Skeletal muscle tissue (tissue), 4 donors: Measurements from ENCODE around the gene MAP3K10. TPM values are rescaled to one million over a fixed set of nuclear protein-coding genes. Genes with fewer than 3 reads are reported as not detected.
"Not testable (repeated sequence)": the region's sequence is repeated elsewhere in the genome, so short reads cannot be mapped to it uniquely, and the experiment has no call there.

ENCODE experiments used
- H3K27ac ChIP-seq: one replicate; pipeline ENCODE4 v1.7.0; 2013; ENCODE audit warnings: mild to moderate bottlenecking, low read depth, low read length, inconsistent platforms
- H3K27me3 ChIP-seq, 3 donors: one replicate each; pipeline ENCODE4 v1.7.0; 2013; ENCODE audit warnings: low read length in 3 of 3; ENCODE audit not compliant: control insufficient read depth in 3 of 3, insufficient read depth in 3 of 3
- H3K36me3 ChIP-seq, 3 donors: one replicate each; pipeline ENCODE4 v1.7.0; 2013; ENCODE audit warnings: low read length in 3 of 3; ENCODE audit not compliant: control insufficient read depth in 3 of 3, insufficient read depth in 3 of 3
- H3K4me1 ChIP-seq, 3 donors: one replicate each; pipeline ENCODE4 v1.7.0; 2013; ENCODE audit warnings: low read length in 3 of 3, mild to moderate bottlenecking in 3 of 3; ENCODE audit not compliant: control insufficient read depth in 3 of 3, insufficient read depth in 3 of 3
- H3K4me3 ChIP-seq, 3 donors: one replicate each; pipeline ENCODE4 v1.7.0; 2013; ENCODE audit warnings: low read length in 3 of 3
- H3K9ac ChIP-seq, 3 donors: one replicate each; pipeline ENCODE4 v1.7.0; 2013; ENCODE audit warnings: low read length in 3 of 3, mild to moderate bottlenecking in 3 of 3, moderate library complexity in 2 of 3, low read depth in 1 of 3
- H3K9me3 ChIP-seq, 3 donors: one replicate each; pipeline ENCODE4 v1.7.0; 2013; ENCODE audit warnings: low read length in 3 of 3; ENCODE audit not compliant: control insufficient read depth in 3 of 3
- total RNA-seq: library from RNA; depleted of rRNA; stranded (reverse); fragments of >200 nt; gene quantifications from one replicate; pipeline ENCODE4 v1.2.3, GENCODE V29; 2014
- donor health status: Osteomylitis.

The MAP3K10 gene
- total RNA-seq = 3.1 TPM

DNA sequence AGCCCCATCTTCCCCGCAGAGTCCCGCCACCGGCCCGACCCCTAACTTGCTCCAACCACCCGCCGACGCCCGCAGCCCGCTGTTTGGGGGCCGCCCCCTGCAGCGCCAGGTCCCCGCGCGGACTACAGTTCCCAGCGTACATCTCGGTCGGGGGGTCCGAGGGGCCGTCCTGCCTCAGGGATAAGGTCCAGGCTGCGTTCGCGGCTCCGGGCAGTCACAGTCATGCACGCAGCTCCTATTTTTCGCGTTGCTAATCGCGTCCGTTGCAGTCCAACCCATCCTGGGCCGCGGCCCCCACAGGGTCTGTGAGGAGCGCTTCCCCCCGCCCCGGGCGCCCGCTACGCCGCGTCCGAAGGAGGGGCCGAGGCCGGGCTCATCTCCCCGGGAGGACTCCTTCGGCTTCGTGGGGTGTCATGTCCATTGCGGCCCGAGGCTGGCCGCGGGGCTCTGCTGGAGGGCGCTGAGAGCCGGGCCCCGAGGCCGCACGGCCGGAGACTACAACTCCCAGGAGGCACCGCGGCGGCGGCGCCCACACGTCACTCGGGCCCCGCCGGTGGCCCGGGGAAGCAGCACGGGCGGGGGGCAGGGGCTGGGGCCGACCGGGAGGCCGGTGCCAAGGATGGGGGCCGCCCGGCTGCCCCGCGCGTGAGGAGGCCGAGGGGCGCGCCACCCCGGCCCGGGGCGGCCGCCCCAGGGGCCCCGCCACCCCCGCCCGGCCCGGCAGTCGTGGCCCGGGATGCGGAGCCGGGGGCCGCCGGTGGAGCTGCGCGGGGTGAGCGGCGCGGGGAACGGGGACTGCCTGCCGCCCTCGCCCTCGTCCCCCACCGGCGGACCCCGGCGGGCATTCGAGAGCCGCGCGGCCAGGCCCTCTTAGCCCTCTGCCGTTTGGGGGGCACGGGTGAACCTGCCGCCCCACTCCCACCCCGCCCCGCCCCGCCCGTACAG, at the start of gene MAP3K10:
Gene MAP3K10, plus strand, starts transcription at position 536 of the 945 bp plus-strand sequence. CDS start 606 bp downstream, outside the sequence.
- Histone ChIP-seq H3K9ac (peak within 1 kb of the TSS; percentile 93 to 97 (median 93)), H3K9me3 (no peaks in the 10 kb centered on the region), H3K27me3 (no peaks in the 10 kb centered on the region), H3K4me3 (peak within 1 kb of the TSS; percentile 87 to 94 (median 93)), H3K4me1 (peaks cover 10 to 18% (median 14%) of the 10 kb centered on the region in 3 donors), H3K27ac (peak within 1 kb of the TSS; percentile 93), H3K36me3 (peaks cover 0 to 4% (median 0%) of the 10 kb centered on the region in 3 donors)

DNA sequence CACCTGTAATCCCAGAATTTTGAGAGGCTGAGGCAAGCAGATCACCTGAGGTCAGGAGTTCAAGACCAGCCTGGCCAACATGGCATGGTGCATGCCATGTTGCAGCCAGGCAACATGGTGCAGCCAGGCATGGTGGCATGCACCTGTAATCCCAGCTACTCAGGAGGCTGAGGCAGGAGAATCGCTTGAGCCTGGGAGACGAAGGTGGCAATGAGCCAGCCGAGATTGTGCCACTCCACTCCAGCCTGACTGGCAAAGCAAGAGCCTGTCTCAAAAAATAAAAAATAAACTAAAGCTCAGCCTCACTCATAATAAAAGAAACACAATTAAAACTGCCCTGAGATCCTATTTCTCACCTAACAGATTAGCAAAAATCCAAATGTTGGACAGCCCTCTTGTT, 49.7 kb upstream of the MAP3K10 start:
- Histone ChIP-seq H3K9me3 (no peaks in the 10 kb centered on the region), H3K36me3 (no peaks in the 10 kb centered on the region), H3K9ac (no peak overlapping the region), H3K4me3 (no peak overlapping the region), H3K27me3 (peaks cover 0 to 5% (median 2%) of the 10 kb centered on the region in 3 donors), H3K4me1 (peaks cover 0 to 3% (median 0%) of the 10 kb centered on the region in 3 donors), H3K27ac (no peak overlapping the region)

DNA sequence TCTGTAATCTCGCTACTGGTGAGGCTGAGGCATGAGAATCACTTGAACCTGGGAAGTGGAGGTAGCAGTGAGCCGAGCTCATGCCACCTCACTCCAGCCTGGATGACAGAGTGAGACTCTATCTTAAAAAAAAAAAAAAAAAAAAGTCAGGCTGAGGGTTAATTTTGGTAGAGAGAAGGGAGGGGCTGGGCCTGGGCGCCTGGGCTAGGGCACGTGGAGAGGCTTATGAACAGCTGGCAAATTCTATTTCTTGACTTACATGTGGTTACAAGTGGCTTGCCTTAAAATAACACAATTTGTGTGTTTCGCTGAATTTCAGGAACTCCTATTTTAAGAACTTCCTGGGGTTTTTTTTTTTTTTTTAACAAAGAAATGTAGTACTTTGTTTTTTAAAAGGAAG, 47.6 kb upstream of the MAP3K10 start:
- Histone ChIP-seq H3K9ac (no peak overlapping the region), H3K4me1 (peaks cover 3 to 4% (median 3%) of the 10 kb centered on the region in 3 donors), H3K36me3 (no peaks in the 10 kb centered on the region), H3K9me3 (no peaks in the 10 kb centered on the region), H3K27ac (no peak overlapping the region), H3K4me3 (no peak overlapping the region), H3K27me3 (peaks cover 0 to 10% (median 0%) of the 10 kb centered on the region in 3 donors)

DNA sequence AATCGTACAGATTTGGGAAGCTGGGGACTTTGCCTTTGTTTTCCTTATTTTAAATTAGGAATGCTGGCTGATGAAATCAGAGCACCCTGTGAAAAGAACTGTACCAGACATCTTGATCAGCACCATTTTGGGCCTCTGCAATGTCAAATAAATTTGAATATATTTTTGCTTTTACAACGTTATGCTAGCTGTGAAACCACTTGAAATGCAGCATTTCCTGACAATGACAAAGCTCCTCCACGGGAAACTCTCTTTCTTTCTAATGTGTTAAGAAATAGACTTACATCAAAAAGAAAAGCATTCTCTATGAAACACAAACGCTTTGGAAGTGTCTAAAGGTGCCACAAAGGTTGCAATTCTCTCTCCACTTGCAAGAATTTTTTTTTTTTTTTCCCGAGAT, 47.1 kb upstream of the MAP3K10 start:
- Histone ChIP-seq H3K27ac (no peak overlapping the region), H3K4me3 (no peak overlapping the region), H3K4me1 (peaks cover 3 to 4% (median 3%) of the 10 kb centered on the region in 3 donors), H3K9me3 (no peaks in the 10 kb centered on the region), H3K27me3 (peaks cover 0 to 10% (median 0%) of the 10 kb centered on the region in 3 donors), H3K36me3 (no peaks in the 10 kb centered on the region), H3K9ac (peak overlapping the region in 1 of 3 donors; percentile 14)

DNA sequence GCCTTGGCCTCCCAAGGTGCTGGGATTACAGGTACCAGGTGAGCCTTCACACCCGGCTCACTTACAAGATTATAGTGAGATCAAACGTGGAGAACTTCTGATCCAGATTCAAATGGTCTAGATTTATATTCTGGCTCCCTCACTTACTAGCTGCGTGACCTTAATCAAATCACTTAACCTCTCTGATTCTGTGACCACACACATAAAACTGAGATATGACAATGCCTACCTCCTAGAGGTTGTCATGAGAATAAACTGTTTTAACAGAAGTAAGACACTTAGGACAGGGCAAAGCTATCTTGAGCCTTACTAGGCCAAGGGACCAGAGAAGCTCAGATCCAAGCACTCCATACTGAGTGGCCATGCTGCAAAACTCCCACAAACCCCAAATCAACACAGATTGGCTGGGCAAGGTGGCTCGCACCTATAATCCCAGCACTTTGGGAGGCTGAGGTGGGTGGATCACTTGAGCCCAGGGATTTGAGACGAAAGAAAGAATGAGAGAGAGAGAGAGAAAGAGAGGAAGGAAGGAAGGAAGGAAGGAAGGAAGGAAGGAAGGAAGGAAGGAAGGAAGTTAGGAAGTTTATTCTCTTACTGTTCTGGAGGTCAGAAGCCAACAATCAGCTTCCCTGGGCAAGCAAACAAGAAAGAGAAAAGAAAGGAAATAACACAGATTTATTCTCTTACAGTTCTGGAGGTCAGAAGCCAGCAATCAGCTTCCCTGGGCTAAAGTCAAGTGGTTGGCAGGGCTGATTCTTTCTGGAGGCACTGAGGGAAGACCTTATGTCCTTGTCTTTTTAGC, 46.1 kb upstream of the MAP3K10 start:
- peaks cover 3 to 4% (median 3%) of the 10 kb centered on the region in 3 donors for H3K4me1 ChIP-seq
- peaks cover 0 to 10% (median 0%) of the 10 kb centered on the region in 3 donors for H3K27me3 ChIP-seq
- no peaks in the 10 kb centered on the region for H3K36me3 ChIP-seq

DNA sequence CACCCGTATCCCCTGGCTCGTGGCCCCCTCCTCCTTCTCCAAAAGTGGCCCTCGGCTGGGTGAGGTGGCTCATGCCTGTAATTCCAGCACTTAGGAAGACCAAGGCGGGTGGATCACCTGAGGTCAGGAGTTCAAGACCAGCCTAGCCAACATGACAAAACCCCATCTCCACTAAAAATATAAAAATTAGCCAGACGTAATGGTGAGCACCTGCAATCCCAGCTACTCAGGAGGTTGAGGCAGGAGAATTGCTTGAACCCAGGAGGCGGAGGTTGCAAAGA, 45.5 kb upstream of the MAP3K10 start:
- H3K9me3 ChIP-seq, H3K4me1 ChIP-seq, H3K27ac ChIP-seq: not testable (repeated sequence)

More for the DNA sequence above, 46.1 kb upstream of the MAP3K10 start:
- Histone ChIP-seq H3K4me3 (no peak overlapping the region), H3K9me3 (no peaks in the 10 kb centered on the region), H3K9ac (no peak overlapping the region), H3K27ac (no peak overlapping the region)

DNA sequence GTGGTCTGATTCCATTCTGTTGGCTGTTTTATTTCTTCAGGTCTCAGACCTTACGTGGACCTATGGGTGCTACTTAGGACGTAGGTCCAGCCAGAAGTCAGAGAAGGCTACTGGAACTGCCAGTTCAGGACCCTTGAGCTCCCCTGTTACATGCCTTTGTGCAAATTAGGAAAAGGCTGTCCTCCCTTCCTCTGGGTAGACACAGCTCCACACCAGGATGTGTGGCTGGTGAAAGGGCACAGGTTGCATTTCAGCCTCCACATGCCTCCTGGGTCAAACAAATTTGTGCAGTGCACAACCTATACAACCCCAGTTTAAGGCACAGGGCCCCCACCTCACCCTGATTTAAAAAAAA, 43.9 kb upstream of the MAP3K10 start:
- Histone ChIP-seq H3K9me3 (no peaks in the 10 kb centered on the region), H3K4me1 (peaks cover 3 to 4% (median 3%) of the 10 kb centered on the region in 3 donors), H3K27ac (no peak overlapping the region), H3K36me3 (no peaks in the 10 kb centered on the region), H3K27me3 (peaks cover 0 to 10% (median 0%) of the 10 kb centered on the region in 3 donors), H3K9ac (no peak overlapping the region), H3K4me3 (no peak overlapping the region)

More for the DNA sequence above, 45.5 kb upstream of the MAP3K10 start:
- H3K9ac ChIP-seq, H3K36me3 ChIP-seq, H3K27me3 ChIP-seq, H3K4me3 ChIP-seq: not testable (repeated sequence)

DNA sequence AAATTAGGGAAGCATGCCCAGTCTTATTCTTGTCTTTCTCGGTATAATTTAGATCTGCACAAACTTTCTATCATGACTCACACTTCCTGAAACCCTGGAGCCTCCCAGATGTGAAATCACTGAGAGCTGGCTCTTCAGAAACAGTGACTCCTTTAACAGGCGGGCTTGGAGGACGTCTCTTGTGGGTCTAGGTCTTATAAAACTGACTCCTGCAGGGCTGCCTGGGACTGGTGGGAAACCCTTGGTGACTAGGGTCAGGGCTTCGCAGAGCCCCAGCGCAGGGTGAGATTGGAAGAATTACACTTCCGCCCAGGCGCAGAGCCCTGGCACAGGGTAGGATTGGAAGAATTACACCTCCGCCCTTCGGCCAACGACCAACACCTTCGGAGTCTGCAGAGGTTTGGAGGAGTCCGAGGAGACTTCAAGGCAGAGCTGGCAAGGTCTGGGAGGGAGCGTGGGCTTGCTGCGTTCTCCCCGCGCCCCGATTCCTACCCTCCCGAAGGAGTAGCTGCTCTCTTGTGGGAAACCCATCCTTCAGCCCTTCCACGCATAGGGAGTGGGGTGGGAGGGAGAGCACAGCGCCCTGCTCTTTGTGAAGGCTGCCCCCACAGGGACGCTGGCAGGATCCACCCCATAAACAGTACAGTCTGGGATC, 43.4 kb upstream of the MAP3K10 start:
- no peak overlapping the region for H3K9ac ChIP-seq
- H3K4me1 ChIP-seq = peaks cover 3 to 4% (median 3%) of the 10 kb centered on the region in 3 donors
- no peaks in the 10 kb centered on the region for H3K9me3 ChIP-seq
- H3K4me3 ChIP-seq = no peak overlapping the region
- no peak overlapping the region for H3K27ac ChIP-seq
- H3K36me3 ChIP-seq = no peaks in the 10 kb centered on the region
- peaks cover 0 to 10% (median 0%) of the 10 kb centered on the region in 3 donors for H3K27me3 ChIP-seq

DNA sequence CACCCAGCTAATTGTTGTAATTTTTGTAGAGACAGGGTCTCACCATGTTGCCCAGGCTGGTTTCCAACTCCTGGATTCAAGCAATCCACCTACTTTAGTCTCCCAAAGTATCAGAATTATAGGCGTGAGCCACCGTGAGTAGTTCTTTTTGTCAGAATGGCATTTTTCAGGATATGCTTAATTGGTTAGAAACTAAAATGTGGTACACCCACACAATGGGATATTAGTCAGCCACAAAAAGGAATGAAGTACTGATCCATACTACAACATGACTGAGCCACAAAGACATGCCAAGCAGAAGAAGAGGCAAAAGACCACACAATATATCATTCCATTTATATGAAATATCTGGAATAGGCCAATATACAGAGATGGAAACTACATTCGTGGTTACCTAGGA, 41.7 kb upstream of the MAP3K10 start:
- H3K27ac ChIP-seq = no peak overlapping the region
- H3K4me1 ChIP-seq = peaks cover 0 to 4% (median 3%) of the 10 kb centered on the region in 3 donors
- peaks cover 0 to 10% (median 0%) of the 10 kb centered on the region in 3 donors for H3K27me3 ChIP-seq
- H3K9ac ChIP-seq = no peak overlapping the region
- H3K4me3 ChIP-seq = no peak overlapping the region
- no peaks in the 10 kb centered on the region for H3K9me3 ChIP-seq
- no peaks in the 10 kb centered on the region for H3K36me3 ChIP-seq
